Karpas-422 (cell line): ENCODE data around the gene APOBEC3G. TPM values are rescaled to one million over a fixed set of nuclear protein-coding genes. Genes with fewer than 3 reads are reported as not detected.
"Not testable (repeated sequence)": the region's sequence is repeated elsewhere in the genome, so short reads cannot be mapped to it uniquely, and the experiment has no call there.

Experiments
- DNase-seq: peaks from one replicate; pipeline ENCODE4 v3.0.0-alpha.2; 2015
- H2AFZ ChIP-seq: fragments of 200-600 bp; sonication (generic); 2 replicates; pipeline ENCODE4 v1.6.1; 2014; ENCODE audit warnings: antibody characterized with exemption, low read length, mixed read lengths
- H3K27ac ChIP-seq: fragments of 200-600 bp; sonication (generic); 2 replicates; pipeline ENCODE4 v1.5.1; 2014; ENCODE audit warnings: mild to moderate bottlenecking, low read length, moderate library complexity
- H3K27me3 ChIP-seq: fragments of 200-600 bp; sonication (generic); 2 replicates; pipeline ENCODE4 v1.6.1; 2014; ENCODE audit warnings: low read length, mixed read lengths
- H3K36me3 ChIP-seq: fragments of 200-600 bp; sonication (generic); 2 replicates; pipeline ENCODE4 v1.6.1; 2014; ENCODE audit warnings: low read length, mixed read lengths; ENCODE audit not compliant: insufficient read depth
- H3K4me1 ChIP-seq: fragments of 200-600 bp; sonication (generic); 2 replicates; pipeline ENCODE4 v1.6.1; 2014; ENCODE audit warnings: mild to moderate bottlenecking, low read length, mixed read lengths
- H3K4me2 ChIP-seq: fragments of 200-600 bp; sonication (generic); 2 replicates; pipeline ENCODE4 v1.6.1; 2014; ENCODE audit warnings: low read length, low read depth, mild to moderate bottlenecking; ENCODE audit not compliant: poor library complexity, severe bottlenecking
- H3K4me3 ChIP-seq: fragments of 200-600 bp; sonication (generic); 2 replicates; pipeline ENCODE4 v1.5.1; 2014; ENCODE audit warnings: mild to moderate bottlenecking, antibody characterized with exemption, low read length, mixed read lengths
- H3K79me2 ChIP-seq: fragments of 200-600 bp; sonication (generic); 2 replicates; pipeline ENCODE4 v1.6.1; 2014; ENCODE audit warnings: mild to moderate bottlenecking, low read length, mixed read lengths
- H3K9ac ChIP-seq: fragments of 200-600 bp; sonication (generic); 2 replicates; pipeline ENCODE4 v1.6.0; 2014; ENCODE audit warnings: low read length
- H3K9me2 ChIP-seq: fragments of 200-600 bp; sonication (generic), shearing (Covaris generic); replicated peaks from 2 replicates; pipeline ENCODE4 v1.6.0; 2014; ENCODE audit warnings: mild to moderate bottlenecking, low read length, moderate library complexity; ENCODE audit not compliant: insufficient read depth
- H3K9me3 ChIP-seq: fragments of 300-700, 200-600 bp; sonication (generic); 2 replicates; pipeline ENCODE4 v1.6.1; 2014; ENCODE audit warnings: low read length, mixed read lengths
- H4K20me1 ChIP-seq: fragments of 200-600 bp; sonication (generic); 2 replicates; pipeline ENCODE4 v1.6.1; 2014; ENCODE audit warnings: mild to moderate bottlenecking, antibody characterized with exemption, low read length, low read depth; ENCODE audit not compliant: insufficient read depth
- total RNA-seq: library from RNA; depleted of rRNA; stranded (reverse); fragments of >200 nt; shearing (Covaris generic); gene quantifications from 2 replicates; pipeline ENCODE4 v1.2.3, GENCODE V29; 2014; ENCODE audit warnings: low replicate concordance

Gene APOBEC3G
- total RNA-seq, 1 experiment from 2014 or later: 6.5 TPM

- H3K27me3 ChIP-seq: no peaks in the 10 kb centered on the region
- no peak overlapping the region for H3K4me3 ChIP-seq
- H3K4me2 ChIP-seq: no peak overlapping the region
- H3K36me3 ChIP-seq: no peaks in the 10 kb centered on the region
- H3K9me2 ChIP-seq: no peaks in the 10 kb centered on the region
- H3K9me3 ChIP-seq: no peaks in the 10 kb centered on the region
- DNase-seq: no peak
- no peaks in the 10 kb centered on the region; the same call in 1 of the 2 replicates for H3K4me1 ChIP-seq
- no peaks in the 10 kb centered on the region for H3K79me2 ChIP-seq
- no peak overlapping the region for H3K9ac ChIP-seq
- no peaks in the 10 kb centered on the region for H4K20me1 ChIP-seq
- H2AFZ ChIP-seq: no peak overlapping the region
- H3K27ac ChIP-seq: no peak overlapping the region
Observed at GRCh38 chr22:39039306-39040126, 37.6 kb upstream of the APOBEC3G start.

DNA sequence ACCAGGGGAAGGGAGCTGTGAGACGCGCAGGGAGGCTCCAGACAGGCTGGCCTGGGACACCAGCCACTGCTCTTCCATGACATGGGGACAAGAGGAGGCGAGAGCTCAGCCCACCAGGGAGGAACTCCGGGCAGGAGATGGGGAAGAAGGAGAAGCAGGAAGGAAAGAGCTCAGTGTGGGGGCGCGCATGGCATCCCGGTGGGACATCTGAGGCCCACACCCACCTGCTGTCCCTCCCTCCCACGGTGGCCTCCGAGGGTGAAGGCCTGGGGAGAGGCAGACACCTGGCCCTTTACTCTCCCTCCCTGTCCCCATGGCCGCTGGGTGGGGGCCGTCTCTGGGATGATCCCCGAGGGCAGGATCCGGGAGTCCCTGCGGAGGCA, 36.9 kb upstream of the APOBEC3G start:
- not testable (repeated sequence) for H3K4me2 ChIP-seq, H4K20me1 ChIP-seq, H3K79me2 ChIP-seq, H3K9me3 ChIP-seq, H3K27me3 ChIP-seq, H3K36me3 ChIP-seq, H2AFZ ChIP-seq, H3K27ac ChIP-seq, H3K4me1 ChIP-seq, H3K9ac ChIP-seq, H3K4me3 ChIP-seq, H3K9me2 ChIP-seq, DNase-seq

DNA sequence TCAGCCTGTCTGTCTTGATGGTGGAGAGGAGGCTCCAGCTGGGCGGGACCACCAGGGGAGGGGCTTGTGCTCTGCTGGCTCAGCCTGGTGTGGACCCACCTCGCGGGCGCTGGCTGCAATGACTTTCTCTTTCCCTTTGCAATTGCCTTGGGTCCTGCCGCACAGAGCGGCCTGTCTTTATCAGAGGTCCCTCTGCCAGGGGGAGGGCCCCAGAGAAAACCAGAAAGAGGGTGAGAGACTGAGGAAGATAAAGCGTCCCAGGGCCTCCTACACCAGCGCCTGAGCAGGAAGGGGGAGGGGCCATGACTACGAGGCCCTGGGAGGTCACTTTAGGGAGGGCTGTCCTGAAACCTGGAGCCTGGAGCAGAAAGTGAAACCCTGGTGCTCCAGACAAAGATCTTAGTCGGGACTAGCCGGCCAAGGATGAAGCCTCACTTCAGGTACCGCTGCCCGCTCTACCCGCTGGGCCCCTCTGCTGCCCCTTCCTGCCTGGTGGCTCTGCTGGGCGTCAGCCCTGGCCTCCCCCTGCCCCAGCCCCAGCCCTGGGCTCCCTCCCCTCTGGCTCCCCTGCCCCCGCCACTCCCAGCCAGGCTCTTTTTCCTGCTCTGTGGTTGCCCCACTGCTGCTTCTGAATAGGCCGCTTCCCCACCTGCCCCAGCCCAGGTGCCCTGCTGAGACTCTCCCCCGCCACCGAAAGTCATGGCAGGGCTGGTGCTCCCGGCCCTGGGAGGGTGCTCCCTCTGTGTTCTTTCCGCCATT, 36.4 kb upstream of the APOBEC3G start, which contains the start of gene APOBEC3F:
Gene APOBEC3F (plus strand): TSS at position 327 of the 759 bp plus-strand sequence. CDS start 97 bp downstream, at position 424.
- H3K4me1 ChIP-seq, H3K27ac ChIP-seq, H3K9me2 ChIP-seq, H3K9me3 ChIP-seq, H2AFZ ChIP-seq, H3K27me3 ChIP-seq, H3K79me2 ChIP-seq, H4K20me1 ChIP-seq, DNase-seq, H3K36me3 ChIP-seq: not testable (repeated sequence)
- Histone ChIP-seq H3K4me3 (peak within 1 kb of the TSS; percentile 55; the same call in 1 of the 2 replicates), H3K9ac (peak within 1 kb of the TSS; percentile 52), H3K4me2 (peak within 1 kb of the TSS; percentile 58)

- Histone ChIP-seq H3K4me2 (no peak overlapping the region), H3K9ac (no peak overlapping the region), H3K9me3 (no peaks in the 10 kb centered on the region), H3K27ac (no peak overlapping the region), H2AFZ (no peak overlapping the region), H3K79me2 (no peaks in the 10 kb centered on the region), H3K4me1 (no peaks in the 10 kb centered on the region; the same call in 1 of the 2 replicates), H3K36me3 (no peaks in the 10 kb centered on the region), H3K4me3 (no peak overlapping the region), H3K27me3 (no peaks in the 10 kb centered on the region), H3K9me2 (no peaks in the 10 kb centered on the region), H4K20me1 (no peaks in the 10 kb centered on the region)
- no peak for DNase-seq
Observed at GRCh38 chr22:39041908-39042307, 35.2 kb upstream of the APOBEC3G start.

DNA sequence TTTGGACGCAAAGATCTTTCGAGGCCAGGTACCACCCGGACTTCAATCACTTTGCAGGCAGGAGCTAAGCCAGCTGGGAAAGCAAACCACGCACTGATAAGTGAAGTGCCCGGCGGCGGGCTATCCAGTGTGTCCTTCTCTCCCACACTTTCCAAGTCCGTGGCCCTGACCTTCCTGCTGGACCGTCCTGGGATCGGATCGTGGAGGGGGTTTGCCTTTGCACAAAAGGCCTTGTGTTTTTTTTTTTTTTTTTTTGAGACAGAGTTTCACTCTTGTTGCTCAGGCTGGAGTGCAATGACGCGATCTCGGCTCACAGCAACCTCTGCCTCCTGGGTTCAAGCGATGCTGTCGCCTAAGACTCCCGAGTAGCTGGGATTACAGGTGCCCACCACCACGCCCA, 34.0 kb upstream of the APOBEC3G start:
- not testable (repeated sequence) for H3K79me2 ChIP-seq, H4K20me1 ChIP-seq, H3K27ac ChIP-seq, H3K36me3 ChIP-seq, DNase-seq, H3K9ac ChIP-seq, H3K9me3 ChIP-seq, H3K9me2 ChIP-seq, H3K27me3 ChIP-seq, H3K4me3 ChIP-seq, H2AFZ ChIP-seq, H3K4me2 ChIP-seq, H3K4me1 ChIP-seq

DNA sequence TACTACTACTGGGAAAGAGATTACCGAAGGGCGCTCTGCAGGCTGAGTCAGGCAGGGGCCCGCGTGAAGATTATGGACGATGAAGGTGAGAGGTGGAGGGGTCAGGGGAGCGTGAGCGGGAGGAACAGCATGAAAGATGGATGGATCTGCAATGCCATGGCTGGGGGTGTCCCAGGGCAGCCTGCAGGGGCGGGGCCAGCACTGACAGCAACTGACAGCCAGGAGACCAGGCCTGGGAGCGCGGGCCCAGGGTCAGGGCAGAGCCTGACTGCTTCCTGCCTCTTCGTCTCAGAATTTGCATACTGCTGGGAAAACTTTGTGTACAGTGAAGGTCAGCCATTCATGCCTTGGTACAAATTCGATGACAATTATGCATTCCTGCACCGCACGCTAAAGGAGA, 31.9 kb upstream of the APOBEC3G start:
- not testable (repeated sequence) for H3K4me2 ChIP-seq, H4K20me1 ChIP-seq, H3K9me3 ChIP-seq, H3K27me3 ChIP-seq, H3K36me3 ChIP-seq, H3K9ac ChIP-seq, H3K4me3 ChIP-seq, H3K79me2 ChIP-seq, H3K9me2 ChIP-seq, H2AFZ ChIP-seq, DNase-seq, H3K27ac ChIP-seq, H3K4me1 ChIP-seq

DNA sequence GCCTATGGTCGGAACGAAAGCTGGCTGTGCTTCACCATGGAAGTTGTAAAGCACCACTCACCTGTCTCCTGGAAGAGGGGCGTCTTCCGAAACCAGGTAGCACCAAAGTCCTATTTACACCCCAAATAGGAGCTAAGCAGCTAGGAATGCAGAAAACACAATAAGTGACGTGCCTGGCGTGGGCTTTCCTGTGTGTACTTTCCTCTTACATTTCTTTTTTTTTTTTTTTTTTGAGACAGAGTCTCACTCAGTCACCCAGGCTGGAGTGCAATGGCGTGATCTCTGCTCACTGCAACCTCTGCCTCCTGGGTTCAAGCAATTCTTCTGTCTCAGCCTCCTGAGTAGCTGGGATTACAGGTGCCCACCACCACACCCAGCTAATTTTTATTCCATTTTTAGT, 27.6 kb upstream of the APOBEC3G start:
- not testable (repeated sequence) for H3K9me3 ChIP-seq, H2AFZ ChIP-seq, H3K4me3 ChIP-seq, H4K20me1 ChIP-seq, H3K9me2 ChIP-seq, H3K79me2 ChIP-seq, H3K4me2 ChIP-seq, H3K4me1 ChIP-seq, H3K9ac ChIP-seq, H3K27ac ChIP-seq, H3K27me3 ChIP-seq, H3K36me3 ChIP-seq, DNase-seq

- not testable (repeated sequence) for H3K4me1 ChIP-seq, H3K79me2 ChIP-seq, H2AFZ ChIP-seq, H3K4me3 ChIP-seq, H3K9me2 ChIP-seq, H3K4me2 ChIP-seq, DNase-seq, H4K20me1 ChIP-seq, H3K36me3 ChIP-seq, H3K9ac ChIP-seq, H3K27me3 ChIP-seq, H3K27ac ChIP-seq, H3K9me3 ChIP-seq
Observed at GRCh38 chr22:39051844-39052495, 25.1 kb upstream of the APOBEC3G start.
